Upper lobe of left lung (tissue), 6 donors: ENCODE data around the gene SP6. TPM values are rescaled to one million over a fixed set of nuclear protein-coding genes. Genes with fewer than 3 reads are reported as not detected.

Source experiments
- ATAC-seq, 2 donors: fragments of 200-7000 bp; cut with Tn5 transposase; one replicate each; pipeline ENCODE4 v1.9.1; 2022; ENCODE audit warnings: mild to moderate bottlenecking in 2 of 2, moderate library complexity in 2 of 2; ENCODE audit not compliant: low FRiP score in 2 of 2
- DNase-seq, 2 donors: peaks; one replicate each; pipeline ENCODE4 v3.0.0-alpha.2; 2019 to 2020
- H3K27ac ChIP-seq, 4 donors: fragments of 200-600 bp; sonication (generic); one replicate each; pipeline ENCODE4 v1.5.1; 2016 to 2019
- H3K27me3 ChIP-seq, 4 donors: fragments of 200-600 bp; sonication (generic); one replicate each; pipeline ENCODE4 v1.5.1; 2017 to 2019
- H3K36me3 ChIP-seq, 4 donors: fragments of 200-600 bp; sonication (generic); one replicate each; pipeline ENCODE4 v1.5.1; 2016 to 2019
- H3K4me1 ChIP-seq, 4 donors: fragments of 200-600 bp; sonication (generic); one replicate each; pipeline ENCODE4 v1.5.1; 2018 to 2019
- H3K4me3 ChIP-seq, 4 donors: fragments of 200-600 bp; sonication (generic); one replicate each; pipeline ENCODE4 v1.5.1; 2017 to 2019; ENCODE audit warnings: mild to moderate bottlenecking in 2 of 4, moderate library complexity in 1 of 4
- H3K9me3 ChIP-seq, 4 donors: fragments of 200-600 bp; sonication (generic); one replicate each; pipeline ENCODE4 v1.5.1; 2018 to 2019
- EP300 ChIP-seq, 4 donors: sonication (generic); formaldehyde crosslinking; IDR thresholded peaks; one replicate each; pipeline ENCODE4 v1.5.1; 2017; ENCODE audit warnings: antibody characterized with exemption in 4 of 4, control low read depth in 2 of 4
- POLR2A ChIP-seq, 4 donors: fragments of 450-650 bp; IDR thresholded peaks; one replicate each; pipeline ENCODE4 v1.5.1; 2016 to 2017; ENCODE audit warnings: antibody characterized with exemption in 4 of 4, mild to moderate bottlenecking in 2 of 4
- POLR2AphosphoS5 ChIP-seq, 2 donors: sonication (generic); formaldehyde crosslinking; IDR thresholded peaks; one replicate each; pipeline ENCODE4 v1.5.1; 2017; ENCODE audit warnings: antibody characterized with exemption in 2 of 2
- WGBS, 2 donors: methylation state at CpG; one replicate each; pipeline ENCODE4 v1.1.5; 2017 to 2018; 5-methylcytosine and 5-hydroxymethylcytosine counted together
- total RNA-seq, 6 donors: library from RNA; depleted of rRNA in 4 of 6; stranded (reverse); fragments of >200 nt in 4 of 6; gene quantifications; one replicate each; pipeline versions ENCODE4 v1.1.0 to v1.2.1, GENCODE V29; 2016 to 2021
- TF ChIP-seq, protein P1 (sequence below), 6 experiments: fragments of 450-650 bp in 4 of 6; fragments of 200-600 bp in 2 of 6; sonication (generic) in 2 of 6; IDR thresholded peaks; one replicate each; pipeline ENCODE4 v1.5.1; 2016 to 2019; ENCODE audit warnings: antibody characterized with exemption in 6 of 6
- donor health status: DM: no; HTN: no; CAD: no; lungs with moderate emphysema.
- donor health status: DM: no; HTN: yes; CAD: no; lungs with severe emphysema.

SP6 gene
- total RNA-seq, 6 donors from 2014 or later = 0.76 to 6.4 (median 2.4) TPM

DNA sequence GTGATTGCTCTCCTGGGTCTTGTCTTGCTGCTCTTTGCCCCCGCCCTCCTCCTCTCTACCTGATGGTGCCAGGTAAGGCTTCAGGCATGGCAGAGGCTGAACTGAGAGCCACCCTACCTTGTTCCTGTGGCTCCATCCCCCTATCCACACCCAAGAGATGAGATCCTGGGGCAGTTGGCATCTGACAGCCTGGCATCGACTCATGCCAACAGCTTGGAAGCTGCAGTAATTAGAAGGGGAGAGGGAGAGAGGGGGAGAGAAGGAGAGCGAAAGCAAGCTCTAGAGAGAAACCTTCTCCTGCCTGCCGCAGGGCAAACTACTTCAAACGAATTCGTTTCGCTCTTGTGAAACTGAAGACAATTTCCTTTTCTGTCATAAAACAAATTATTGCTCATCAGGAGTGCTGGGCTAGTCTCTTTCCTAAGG is 13.8 kb upstream of the SP6 start:
- Histone ChIP-seq H3K9me3 (no peaks in the 10 kb centered on the region), H3K4me3 (no peak overlapping the region), H3K27ac (no peak overlapping the region), H3K36me3 (no peaks in the 10 kb centered on the region), H3K4me1 (peaks cover 5 to 13% (median 8%) of the 10 kb centered on the region in 4 donors), H3K27me3 (no peaks in the 10 kb centered on the region)
- ATAC-seq (no peak), DNase-seq (no peak)
- 37 to 47% methylated on average over 6 to 7 of the region's 7 CpGs for WGBS, 2 donors
- TF ChIP-seq POLR2A (IDR thresholded peaks at IDR 0.05) (no peak), EP300 (IDR thresholded peaks at IDR 0.05) (no peak), POLR2AphosphoS5 (IDR thresholded peaks at IDR 0.05) (no peak)
- TF ChIP-seq, protein P1, sequence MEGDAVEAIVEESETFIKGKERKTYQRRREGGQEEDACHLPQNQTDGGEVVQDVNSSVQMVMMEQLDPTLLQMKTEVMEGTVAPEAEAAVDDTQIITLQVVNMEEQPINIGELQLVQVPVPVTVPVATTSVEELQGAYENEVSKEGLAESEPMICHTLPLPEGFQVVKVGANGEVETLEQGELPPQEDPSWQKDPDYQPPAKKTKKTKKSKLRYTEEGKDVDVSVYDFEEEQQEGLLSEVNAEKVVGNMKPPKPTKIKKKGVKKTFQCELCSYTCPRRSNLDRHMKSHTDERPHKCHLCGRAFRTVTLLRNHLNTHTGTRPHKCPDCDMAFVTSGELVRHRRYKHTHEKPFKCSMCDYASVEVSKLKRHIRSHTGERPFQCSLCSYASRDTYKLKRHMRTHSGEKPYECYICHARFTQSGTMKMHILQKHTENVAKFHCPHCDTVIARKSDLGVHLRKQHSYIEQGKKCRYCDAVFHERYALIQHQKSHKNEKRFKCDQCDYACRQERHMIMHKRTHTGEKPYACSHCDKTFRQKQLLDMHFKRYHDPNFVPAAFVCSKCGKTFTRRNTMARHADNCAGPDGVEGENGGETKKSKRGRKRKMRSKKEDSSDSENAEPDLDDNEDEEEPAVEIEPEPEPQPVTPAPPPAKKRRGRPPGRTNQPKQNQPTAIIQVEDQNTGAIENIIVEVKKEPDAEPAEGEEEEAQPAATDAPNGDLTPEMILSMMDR (IDR thresholded peaks at IDR 0.05) = no peak

DNA sequence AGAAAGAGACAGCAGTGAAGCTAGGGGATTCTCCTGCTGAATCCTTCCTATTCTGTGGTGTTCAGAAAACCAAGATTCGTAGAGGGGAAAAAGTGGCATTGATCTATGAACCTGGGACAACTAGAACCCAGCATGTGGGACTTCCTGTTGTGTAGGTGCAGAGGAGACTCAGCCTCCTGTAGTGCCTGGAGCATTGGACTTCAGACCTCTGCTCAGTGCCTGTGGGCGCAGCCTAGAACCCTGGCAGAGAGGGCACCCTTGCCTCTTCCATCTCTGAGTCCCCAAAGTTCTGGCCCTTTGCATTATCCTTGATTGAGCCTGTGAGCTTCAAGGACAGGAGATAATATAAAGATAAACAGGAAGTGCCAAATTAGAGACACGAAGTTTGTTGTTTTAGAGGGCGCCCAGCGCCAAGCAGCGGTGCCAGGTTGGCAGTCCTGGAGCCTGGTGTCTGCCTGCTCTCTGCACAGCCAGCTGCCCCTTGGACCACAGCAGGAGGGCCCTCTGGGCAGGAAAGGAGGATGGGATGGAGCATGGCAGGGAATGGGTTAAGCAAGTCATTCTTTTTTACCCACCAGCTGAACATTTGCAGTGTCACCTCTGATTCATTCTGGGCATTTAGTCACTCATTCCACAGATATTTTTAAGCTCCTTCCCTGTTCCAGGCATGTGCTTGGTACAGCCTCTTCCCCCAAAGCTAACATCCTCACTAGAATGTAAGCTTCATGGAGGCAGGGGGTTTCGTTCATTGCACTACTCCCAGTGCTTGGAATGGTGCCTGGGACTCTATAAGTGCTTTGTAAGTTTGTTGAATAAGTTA is 11.9 kb upstream of the SP6 start:
- DNase-seq (no peak), ATAC-seq (no peak)
- H3K4me1 ChIP-seq = peaks cover 5 to 13% (median 8%) of the 10 kb centered on the region in 4 donors
- no peak overlapping the region for H3K4me3 ChIP-seq
- H3K9me3 ChIP-seq = no peaks in the 10 kb centered on the region
- peak overlapping the region in 2 of 4 donors; percentile 24 to 63 for H3K27ac ChIP-seq
- no peaks in the 10 kb centered on the region for H3K27me3 ChIP-seq
- H3K36me3 ChIP-seq = no peaks in the 10 kb centered on the region
- TF ChIP-seq EP300 (IDR thresholded peaks at IDR 0.05) = no peak
- no peak for TF ChIP-seq POLR2AphosphoS5 (IDR thresholded peaks at IDR 0.05)
- TF ChIP-seq, protein P1 (IDR thresholded peaks at IDR 0.05) = no peak
- TF ChIP-seq POLR2A (IDR thresholded peaks at IDR 0.05) = no peak
- 55 to 68% methylated on average over 7 of the region's 7 CpGs for WGBS, 2 donors

DNA sequence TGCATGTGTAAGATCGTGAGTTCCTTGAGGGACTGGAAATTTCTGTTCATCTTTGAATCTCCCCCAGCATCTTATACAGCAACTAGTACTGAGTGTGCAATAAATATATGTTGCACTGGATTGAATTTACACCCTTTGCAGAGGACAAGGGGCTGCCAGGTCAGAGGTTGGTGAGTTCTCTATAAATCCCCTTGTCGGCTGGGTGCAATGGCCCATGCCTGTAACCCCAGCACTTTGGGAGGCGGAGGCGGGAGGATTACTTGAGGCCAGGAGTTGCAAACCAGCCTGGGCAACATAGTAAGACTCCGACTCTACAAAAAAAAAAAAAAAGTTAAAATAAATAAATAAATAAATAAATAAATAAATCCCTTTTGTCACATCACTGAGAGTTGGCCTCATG is 9.4 kb upstream of the SP6 start:
- H3K4me3 ChIP-seq = no peak overlapping the region
- no peak for DNase-seq
- WGBS, 2 donors = 83 to 97% methylated on average over 5 of the region's 5 CpGs
- no peaks in the 10 kb centered on the region for H3K27me3 ChIP-seq
- TF ChIP-seq POLR2AphosphoS5 (IDR thresholded peaks at IDR 0.05) (no peak), POLR2A (IDR thresholded peaks at IDR 0.05) (no peak), EP300 (IDR thresholded peaks at IDR 0.05) (no peak)
- TF ChIP-seq, protein P1 (IDR thresholded peaks at IDR 0.05) = no peak
- no peak for ATAC-seq
- H3K4me1 ChIP-seq = peaks cover 6 to 15% (median 12%) of the 10 kb centered on the region in 4 donors
- H3K27ac ChIP-seq = no peak overlapping the region
- no peaks in the 10 kb centered on the region for H3K9me3 ChIP-seq
- no peaks in the 10 kb centered on the region for H3K36me3 ChIP-seq

DNA sequence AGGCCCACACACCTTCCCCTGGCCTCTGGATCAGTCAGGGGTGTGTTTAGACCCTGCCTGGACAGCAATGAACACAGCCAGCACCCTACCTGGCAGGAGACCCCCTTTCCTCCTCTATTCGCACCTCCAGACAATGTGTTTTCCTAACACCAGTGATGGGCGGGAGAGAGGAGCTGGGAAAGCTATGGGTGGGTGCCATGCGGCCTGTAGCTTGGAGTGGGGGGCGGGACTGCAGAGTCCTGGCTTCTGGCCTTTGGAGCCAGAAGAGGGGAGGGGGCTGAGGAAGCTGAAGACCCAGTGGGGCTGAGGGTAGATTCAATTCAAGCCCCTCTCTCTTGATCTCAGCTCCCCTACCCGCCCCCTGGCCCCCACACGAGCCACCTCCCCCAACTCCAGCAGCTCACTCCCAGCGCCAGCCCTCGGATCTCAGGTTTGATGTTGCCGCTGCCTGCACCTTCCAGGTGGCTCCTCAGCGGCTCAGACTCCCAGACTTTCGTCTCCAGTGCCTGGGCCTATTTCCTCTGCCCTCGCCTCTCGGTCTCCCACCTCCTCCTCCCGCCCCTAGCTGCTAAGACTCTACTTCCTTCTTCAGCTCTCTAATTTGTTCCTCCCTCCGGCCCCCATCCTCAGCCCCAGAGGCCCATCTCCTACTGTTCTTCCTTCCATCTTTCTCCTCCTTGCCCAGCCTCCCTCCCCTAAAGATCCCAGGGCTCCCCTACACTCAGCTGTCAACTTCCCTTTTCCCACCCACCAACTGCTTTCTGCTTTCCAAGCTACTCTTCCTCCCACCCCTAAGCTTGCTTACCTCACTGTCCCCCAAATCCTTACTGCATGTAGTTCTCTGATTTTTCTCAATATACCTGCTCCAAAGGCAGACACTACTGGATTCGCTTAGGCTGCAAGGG is 6.8 kb upstream of the SP6 start:
- Histone ChIP-seq H3K9me3 (no peaks in the 10 kb centered on the region), H3K4me1 (peaks cover 2 to 13% (median 4%) of the 10 kb centered on the region in 4 donors), H3K27me3 (peaks cover 0 to 16% (median 0%) of the 10 kb centered on the region in 4 donors), H3K36me3 (no peaks in the 10 kb centered on the region), H3K27ac (no peak overlapping the region), H3K4me3 (no peak overlapping the region)
- DNase-seq = no peak
- no peak for TF ChIP-seq EP300 (IDR thresholded peaks at IDR 0.05)
- TF ChIP-seq, protein P1 (IDR thresholded peaks at IDR 0.05) = no peak
- TF ChIP-seq POLR2AphosphoS5 (IDR thresholded peaks at IDR 0.05) = no peak
- no peak for TF ChIP-seq POLR2A (IDR thresholded peaks at IDR 0.05)
- WGBS, 2 donors = 77 to 88% methylated on average over 16 of the region's 16 CpGs
- ATAC-seq = no peak
